Measurements from ENCODE around the gene ZFAND6. TPM values are rescaled to one million over a fixed set of nuclear protein-coding genes. Genes with fewer than 3 reads are reported as not detected.
A peak's percentile ranks its signal among the peaks of the same experiment; 100 is the strongest.

The ZFAND6 gene
- polyA plus RNA-seq, 1 donor from 2014 or later = 353 TPM

DNA sequence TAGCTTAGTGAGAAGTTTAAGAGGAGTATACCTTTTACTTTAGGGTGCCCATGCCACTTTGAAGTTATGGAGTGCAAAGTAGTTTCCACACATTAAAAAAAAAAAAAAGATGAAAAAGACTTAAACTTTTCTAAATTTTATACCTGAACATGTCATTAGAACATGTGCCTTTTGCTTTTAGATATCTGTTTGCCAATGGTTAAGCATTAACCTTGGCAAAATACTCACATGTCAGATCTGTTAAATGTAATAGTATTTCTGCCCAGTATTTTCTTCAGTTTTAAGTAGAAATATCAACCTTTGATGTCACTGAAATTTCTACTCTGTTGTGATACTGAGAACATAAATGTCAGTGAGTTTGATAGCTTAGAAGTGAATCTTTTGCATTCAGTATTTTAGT lies 12.2 kb downstream of the ZFAND6 start:
- TF ChIP-seq TAF1 (IDR thresholded peaks at IDR 0.05; ENCODE audit: low read depth) (no peak), EZH2 (IDR thresholded peaks at IDR 0.05; ENCODE audit: borderline replicate concordance, insufficient read depth, low read length, poor library complexity, severe bottlenecking) (no peak), SMC3 (conservative IDR thresholded peaks at IDR 0.05; ENCODE audit: poor library complexity) (no peak), CTCF (IDR thresholded peaks at IDR 0.05; ENCODE audit: poor library complexity, severe bottlenecking) (no peak), RAD21 (conservative IDR thresholded peaks at IDR 0.05) (no peak), MXI1 (conservative IDR thresholded peaks at IDR 0.05; ENCODE audit: poor library complexity, severe bottlenecking) (no peak), POLR2AphosphoS5 (IDR thresholded peaks at IDR 0.05) (no peak), EP300 (conservative IDR thresholded peaks at IDR 0.05; ENCODE audit: poor library complexity, severe bottlenecking) (no peak), REST (IDR thresholded peaks at IDR 0.05; ENCODE audit: borderline replicate concordance) (no peak)
- Histone ChIP-seq H3K27me3 (ENCODE audit: insufficient read depth, low read depth, low read length) (no peaks in the 10 kb centered on the region), H3K4me2 (ENCODE audit: low read length) (peak overlapping the region; percentile 42), H3F3A (ENCODE audit: insufficient read depth, low read length, poor library complexity, severe bottlenecking) (no peaks in the 10 kb centered on the region), H3K27ac (ENCODE audit: low read length) (no peak overlapping the region), H4K20me1 (ENCODE audit: insufficient read depth) (no peaks in the 10 kb centered on the region), H3K79me2 (replicated peaks; ENCODE audit: insufficient read depth, low read length) (peaks cover 72% of the 10 kb centered on the region), H2AFZ (ENCODE audit: low read depth, low read length) (no peak overlapping the region), H3K36me3 (ENCODE audit: insufficient read depth, low read length) (no peaks in the 10 kb centered on the region), H3K9ac (ENCODE audit: low read length) (no peak overlapping the region), H3K9me2 (ENCODE audit: insufficient read depth, low read length) (no peaks in the 10 kb centered on the region), H3K4me3 (ENCODE audit: low read length) (peak overlapping the region; percentile 68), H3K9me3 (ENCODE audit: low read length) (no peaks in the 10 kb centered on the region)

- TF ChIP-seq RAD21 (conservative IDR thresholded peaks at IDR 0.05) (peak; percentile 24), CTCF (IDR thresholded peaks at IDR 0.05; ENCODE audit: poor library complexity, severe bottlenecking) (no peak), POLR2AphosphoS5 (IDR thresholded peaks at IDR 0.05) (peak; percentile 10), SMC3 (conservative IDR thresholded peaks at IDR 0.05; ENCODE audit: poor library complexity) (no peak), MXI1 (conservative IDR thresholded peaks at IDR 0.05; ENCODE audit: poor library complexity, severe bottlenecking) (no peak)
- Histone ChIP-seq H3K36me3 (ENCODE audit: insufficient read depth, low read length) (no peaks in the 10 kb centered on the region), H2AFZ (ENCODE audit: low read depth, low read length) (no peak overlapping the region), H3K79me2 (replicated peaks; ENCODE audit: insufficient read depth, low read length) (peaks cover 65% of the 10 kb centered on the region), H3K4me3 (ENCODE audit: low read length) (peak overlapping the region; percentile 68), H3K9ac (ENCODE audit: low read length) (peak overlapping the region; percentile 38), H3K9me2 (ENCODE audit: insufficient read depth, low read length) (no peaks in the 10 kb centered on the region), H3K27me3 (ENCODE audit: insufficient read depth, low read depth, low read length) (no peaks in the 10 kb centered on the region), H4K20me1 (ENCODE audit: insufficient read depth) (no peaks in the 10 kb centered on the region), H3F3A (ENCODE audit: insufficient read depth, low read length, poor library complexity, severe bottlenecking) (no peaks in the 10 kb centered on the region), H3K9me3 (ENCODE audit: low read length) (no peaks in the 10 kb centered on the region), H3K27ac (ENCODE audit: low read length) (no peak overlapping the region), H3K4me2 (ENCODE audit: low read length) (peak overlapping the region; percentile 92)
Measured at GRCh38 chr15:80072285-80072994, 13.0 kb downstream of the ZFAND6 start.
